Measurements from ENCODE around the gene EXOC3L1. TPM values are rescaled to one million over a fixed set of nuclear protein-coding genes. Genes with fewer than 3 reads are reported as not detected.

The EXOC3L1 gene
- total and polyA plus RNA-seq, 8 donors: 7.5 to 16.9 (median 10.4) TPM

DNA sequence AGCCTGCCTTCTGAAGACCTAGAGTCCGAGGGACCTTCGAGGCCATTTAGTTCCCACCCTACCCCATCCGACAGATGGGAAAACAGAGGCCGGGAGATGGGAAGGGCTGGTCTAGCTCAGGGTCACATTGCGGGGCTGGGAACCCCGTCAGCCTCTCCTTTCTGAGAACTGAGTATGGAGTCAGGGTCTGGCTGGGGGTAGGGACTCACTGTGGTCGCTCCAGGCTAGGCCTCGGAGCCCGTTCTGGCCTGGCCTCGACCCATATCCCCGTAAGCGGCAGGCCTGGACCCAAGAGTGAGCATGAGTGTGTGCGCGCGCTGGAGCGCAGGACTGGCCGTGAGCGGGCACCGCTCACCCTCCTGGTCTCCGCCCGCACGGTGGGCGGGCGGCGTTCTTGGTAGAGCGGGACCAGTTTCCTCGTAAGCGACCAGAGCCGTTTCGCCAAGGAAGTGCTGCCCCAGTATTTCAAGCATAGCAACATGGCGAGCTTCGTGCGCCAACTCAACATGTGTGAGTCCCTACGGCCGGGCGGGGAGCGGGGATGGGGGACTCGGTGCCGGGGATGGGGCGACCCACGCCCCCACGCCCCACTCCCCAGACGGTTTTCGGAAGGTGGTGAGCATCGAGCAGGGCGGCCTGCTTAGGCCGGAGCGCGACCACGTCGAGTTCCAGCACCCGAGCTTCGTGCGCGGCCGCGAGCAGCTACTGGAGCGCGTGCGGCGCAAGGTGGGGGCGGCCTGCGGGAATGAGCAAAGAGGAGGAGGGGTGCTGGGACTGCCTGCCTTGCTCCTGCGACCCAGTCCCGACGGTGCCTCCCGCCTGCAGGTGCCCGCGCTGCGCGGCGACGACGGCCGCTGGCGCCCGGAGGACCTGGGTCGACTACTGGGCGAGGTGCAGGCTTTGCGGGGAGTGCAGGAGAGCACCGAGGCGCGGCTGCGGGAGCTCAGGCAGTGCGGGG is 24.5 kb downstream of the EXOC3L1 start:
- no peaks in the 10 kb centered on the region for H3K9me3 ChIP-seq
- H3K36me3 ChIP-seq: no peaks in the 10 kb centered on the region
- intact Hi-C loops (cut with DNase I): no loop called here
- DNase-seq: no peak
- peak overlapping the region in 1 of 2 donors; percentile 24 for H3K4me3 ChIP-seq
- H3K27ac ChIP-seq: no peak overlapping the region
- H3K27me3 ChIP-seq: peaks cover 25 to 92% of the 10 kb centered on the region in 2 donors
- TF ChIP-seq, protein P1, sequence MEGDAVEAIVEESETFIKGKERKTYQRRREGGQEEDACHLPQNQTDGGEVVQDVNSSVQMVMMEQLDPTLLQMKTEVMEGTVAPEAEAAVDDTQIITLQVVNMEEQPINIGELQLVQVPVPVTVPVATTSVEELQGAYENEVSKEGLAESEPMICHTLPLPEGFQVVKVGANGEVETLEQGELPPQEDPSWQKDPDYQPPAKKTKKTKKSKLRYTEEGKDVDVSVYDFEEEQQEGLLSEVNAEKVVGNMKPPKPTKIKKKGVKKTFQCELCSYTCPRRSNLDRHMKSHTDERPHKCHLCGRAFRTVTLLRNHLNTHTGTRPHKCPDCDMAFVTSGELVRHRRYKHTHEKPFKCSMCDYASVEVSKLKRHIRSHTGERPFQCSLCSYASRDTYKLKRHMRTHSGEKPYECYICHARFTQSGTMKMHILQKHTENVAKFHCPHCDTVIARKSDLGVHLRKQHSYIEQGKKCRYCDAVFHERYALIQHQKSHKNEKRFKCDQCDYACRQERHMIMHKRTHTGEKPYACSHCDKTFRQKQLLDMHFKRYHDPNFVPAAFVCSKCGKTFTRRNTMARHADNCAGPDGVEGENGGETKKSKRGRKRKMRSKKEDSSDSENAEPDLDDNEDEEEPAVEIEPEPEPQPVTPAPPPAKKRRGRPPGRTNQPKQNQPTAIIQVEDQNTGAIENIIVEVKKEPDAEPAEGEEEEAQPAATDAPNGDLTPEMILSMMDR (IDR thresholded peaks at IDR 0.05): no peak
- peaks cover 48 to 65% of the 10 kb centered on the region in 2 donors for H3K4me1 ChIP-seq
- no peak for ATAC-seq

DNA sequence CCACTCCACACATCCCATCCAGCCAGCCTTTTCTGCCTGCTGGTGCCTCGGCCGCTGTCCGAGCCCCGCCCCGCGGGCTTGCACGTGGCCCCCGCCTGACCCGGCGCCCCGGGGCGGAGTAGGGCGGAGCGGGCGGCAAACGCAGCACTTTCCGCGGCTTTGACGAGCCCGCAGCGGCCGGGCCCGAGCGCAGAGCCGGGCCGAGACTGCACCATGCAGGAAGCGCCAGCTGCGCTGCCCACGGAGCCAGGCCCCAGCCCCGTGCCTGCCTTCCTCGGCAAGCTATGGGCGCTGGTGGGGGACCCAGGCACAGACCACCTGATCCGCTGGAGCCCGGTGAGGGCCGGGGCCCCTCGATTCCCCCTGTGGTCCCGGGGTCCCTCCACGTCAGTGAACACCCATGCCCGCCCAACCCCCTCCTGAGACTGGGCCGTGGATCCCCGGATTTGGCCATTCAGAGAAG is 25.3 kb downstream of the EXOC3L1 start, which contains the start of gene HSF4:
Gene HSF4 (plus strand): TSS at position 147 of the 463 bp plus-strand sequence. CDS start 67 bp downstream, at position 214.
- peaks cover 25 to 85% of the 10 kb centered on the region in 2 donors for H3K27me3 ChIP-seq
- no peak within 1 kb of the TSS for H3K27ac ChIP-seq
- peak within 1 kb of the TSS; percentile 24 for H3K4me3 ChIP-seq
- no peaks in the 10 kb centered on the region for H3K9me3 ChIP-seq
- peak in 1 of 4 donors; percentile 89 for DNase-seq
- peak; percentile 55 for ATAC-seq
- intact Hi-C loops (cut with DNase I): no loop called here
- H3K36me3 ChIP-seq: no peaks in the 10 kb centered on the region
- peaks cover 43 to 58% of the 10 kb centered on the region in 2 donors for H3K4me1 ChIP-seq
- TF ChIP-seq, protein P1 (IDR thresholded peaks at IDR 0.05): no peak

DNA sequence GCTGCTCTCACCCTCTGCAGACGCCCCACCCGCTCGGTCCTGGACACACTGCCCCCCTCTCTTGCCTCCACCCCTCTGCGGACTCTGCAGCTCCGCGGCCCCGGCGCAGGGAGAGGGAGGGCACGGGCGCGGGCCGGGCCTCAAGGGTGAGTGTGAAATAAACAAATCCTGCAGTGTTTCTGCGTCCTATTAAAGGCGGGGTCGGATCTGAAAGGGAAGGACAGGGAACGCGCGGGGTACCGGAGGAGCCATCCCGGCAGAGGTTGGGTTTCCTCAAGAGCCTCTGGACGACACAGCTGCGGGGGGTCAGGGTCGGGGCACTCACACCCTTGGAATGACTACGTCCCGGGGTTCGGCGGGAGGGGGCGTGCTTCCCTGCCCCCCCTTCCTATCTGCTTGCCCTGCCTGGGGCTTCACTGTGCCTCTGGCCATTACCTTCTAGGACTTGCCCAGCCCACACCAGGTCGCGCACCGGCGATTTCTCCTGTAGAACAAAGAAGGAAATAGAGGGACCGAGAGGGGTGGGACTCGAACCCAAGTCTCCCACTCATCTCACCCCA is 25.9 kb downstream of the EXOC3L1 start:
- Histone ChIP-seq H3K27ac (no peak overlapping the region), H3K4me1 (peaks cover 38 to 54% of the 10 kb centered on the region in 2 donors), H3K27me3 (peaks cover 25 to 79% of the 10 kb centered on the region in 2 donors), H3K4me3 (peak overlapping the region; percentile 7 to 24), H3K9me3 (no peaks in the 10 kb centered on the region), H3K36me3 (no peaks in the 10 kb centered on the region)
- intact Hi-C loops (cut with DNase I): no loop called here
- ATAC-seq (peak; percentile 1), DNase-seq (peak in 1 of 4 donors; percentile 84)
- TF ChIP-seq, protein P1 (IDR thresholded peaks at IDR 0.05): no peak

DNA sequence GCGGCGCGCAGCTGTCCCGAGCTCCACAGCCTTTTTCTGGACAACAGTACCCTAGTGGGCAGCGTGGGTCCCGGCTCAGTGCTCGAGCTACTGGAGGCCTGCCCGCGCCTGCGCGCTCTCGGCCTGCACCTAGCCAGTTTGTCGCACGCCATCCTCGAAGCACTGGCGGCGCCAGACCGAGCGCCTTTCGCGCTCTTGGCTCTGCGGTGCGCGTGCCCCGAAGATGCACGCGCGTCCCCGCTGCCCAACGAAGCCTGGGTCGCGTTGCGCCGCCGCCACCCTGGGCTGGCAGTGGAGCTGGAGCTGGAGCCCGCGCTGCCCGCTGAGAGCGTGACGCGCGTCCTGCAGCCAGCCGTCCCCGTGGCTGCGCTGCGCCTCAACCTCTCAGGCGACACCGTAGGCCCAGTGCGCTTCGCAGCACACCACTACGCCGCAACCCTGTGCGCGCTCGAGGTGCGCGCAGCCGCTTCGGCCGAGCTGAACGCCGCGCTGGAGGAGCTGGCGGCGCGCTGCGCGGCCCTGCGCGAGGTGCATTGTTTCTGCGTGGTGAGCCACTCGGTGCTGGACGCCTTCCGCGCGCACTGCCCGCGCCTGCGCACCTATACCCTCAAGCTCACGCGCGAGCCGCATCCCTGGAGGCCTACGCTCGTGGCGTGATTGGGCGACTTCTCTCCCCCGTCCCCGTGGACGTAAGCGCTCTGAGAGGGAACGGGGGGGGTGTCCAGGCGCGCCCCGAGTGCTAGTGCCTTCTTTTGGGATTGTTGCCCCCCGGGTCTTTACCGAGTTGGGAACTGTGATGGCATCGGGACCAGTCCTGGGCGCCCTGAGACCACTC is 26.6 kb downstream of the EXOC3L1 start:
- H3K9me3 ChIP-seq: no peaks in the 10 kb centered on the region
- H3K36me3 ChIP-seq: no peaks in the 10 kb centered on the region
- intact Hi-C loops (cut with DNase I): no loop called here
- ATAC-seq: no peak
- TF ChIP-seq, protein P1 (IDR thresholded peaks at IDR 0.05): no peak
- H3K4me3 ChIP-seq: peak overlapping the region; percentile 7 to 24
- no peak overlapping the region for H3K27ac ChIP-seq
- peaks cover 25 to 72% of the 10 kb centered on the region in 2 donors for H3K27me3 ChIP-seq
- H3K4me1 ChIP-seq: peaks cover 38 to 60% of the 10 kb centered on the region in 2 donors
- DNase-seq: no peak

Data from left lung (tissue), 10 donors.